B cell (primary cell): ENCODE data around the gene MYH11. TPM values are rescaled to one million over a fixed set of nuclear protein-coding genes. Genes with fewer than 3 reads are reported as not detected.
A peak's percentile ranks its signal among the peaks of the same experiment; 100 is the strongest.

Experiments
- ATAC-seq: fragments of 200-7000 bp; cut with Tn5 transposase; one replicate; pipeline ENCODE4 v1.10.0; 2021; ENCODE audit warnings: low read depth, mild to moderate bottlenecking, moderate number of reproducible peaks, moderate library complexity
- CTCF ChIA-PET: fragments of 350-600 bp; sonication (Branson Sonifier 250); formaldehyde crosslinking; loops from one replicate; lab custom pipeline; 2021; ENCODE audit warnings: antibody characterized with exemption, inconsistent platforms; lab: Charles Lee
- POLR2A ChIA-PET: fragments of 350-600 bp; sonication (Branson Sonifier 250); formaldehyde crosslinking; loops from one replicate; lab custom pipeline; 2021; ENCODE audit warnings: antibody characterized with exemption; lab: Charles Lee
- DNase-seq: peaks from one replicate; pipeline ENCODE4 v3.0.0; 2013
- H2AFZ ChIP-seq: 2 replicates; pipeline ENCODE4 v1.6.1; 2012; ENCODE audit warnings: mild to moderate bottlenecking, low read depth, low read length; ENCODE audit not compliant: insufficient read depth, poor library complexity, severe bottlenecking
- H3K27ac ChIP-seq, 2 donors: 1 replicate in 1 of 2; 2 replicates in 1 of 2; pipeline ENCODE4 v1.5.1; 2012 to 2013; ENCODE audit warnings: low read length in 2 of 2, mild to moderate bottlenecking in 2 of 2, moderate library complexity in 1 of 2
- H3K27me3 ChIP-seq, 4 experiments: fragments of 200-600 bp in 1 of 4; sonication (generic) in 1 of 4; replicated peaks in 1 of 4; 1 replicate in 2 of 4; 2 replicates in 2 of 4; pipeline versions ENCODE4 v1.6.1 to v1.7.0; 2013 to 2016; ENCODE audit warnings: low read length in 3 of 4, mild to moderate bottlenecking in 2 of 4, mixed read lengths in 1 of 4, moderate library complexity in 1 of 4; ENCODE audit not compliant: insufficient read depth in 4 of 4, control insufficient read depth in 3 of 4; ENCODE audit errors: control extremely low read depth in 1 of 4
- H3K36me3 ChIP-seq, 2 experiments: replicated peaks in 1 of 2; 1 replicate in 1 of 2; 2 replicates in 1 of 2; pipeline versions ENCODE4 v1.6.1 to v1.7.1; 2013; ENCODE audit warnings: low read length in 1 of 2; ENCODE audit not compliant: insufficient read depth in 2 of 2, control insufficient read depth in 1 of 2; ENCODE audit errors: control extremely low read depth in 1 of 2, extremely low read depth in 1 of 2
- H3K4me1 ChIP-seq, 2 donors: fragments of 200-600 bp in 1 of 2; sonication (generic) in 1 of 2; 1 replicate in 1 of 2; 2 replicates in 1 of 2; pipeline versions ENCODE4 v1.5.1 to v1.6.1; 2013 to 2017; ENCODE audit warnings: low read length in 2 of 2; ENCODE audit not compliant: control insufficient read depth in 2 of 2, insufficient read depth in 2 of 2
- H3K4me2 ChIP-seq: replicated peaks from 2 replicates; pipeline ENCODE3; 2012; ENCODE audit warnings: mild to moderate bottlenecking, low read depth, low read length; ENCODE audit not compliant: poor library complexity, severe bottlenecking
- H3K4me3 ChIP-seq, 5 experiments: fragments of 200-600 bp in 1 of 5; sonication (generic) in 1 of 5; 1 replicate in 3 of 5; 2 replicates in 2 of 5; pipeline versions ENCODE4 v1.5.1 to v1.7.0; 2011 to 2016; ENCODE audit warnings: low read length in 4 of 5, mild to moderate bottlenecking in 4 of 5, low read depth in 2 of 5, control low read depth in 1 of 5, moderate library complexity in 1 of 5; ENCODE audit not compliant: insufficient read depth in 1 of 5; ENCODE audit errors: control extremely low read depth in 1 of 5, extremely low read depth in 1 of 5
- H3K79me2 ChIP-seq: fragments of 200-600 bp; sonication (generic); one replicate; pipeline ENCODE4 v1.6.0; 2016; ENCODE audit warnings: low read length; ENCODE audit not compliant: control insufficient read depth, insufficient read depth
- H3K9ac ChIP-seq: fragments of 200-600 bp; sonication (generic); 2 replicates; pipeline ENCODE4 v1.6.1; 2017; ENCODE audit warnings: mild to moderate bottlenecking, low read length, moderate library complexity
- H3K9me3 ChIP-seq, 3 donors: one replicate each; pipeline versions ENCODE4 v1.6.1 to v1.7.1; 2013; ENCODE audit warnings: low read length in 2 of 3; ENCODE audit not compliant: control insufficient read depth in 2 of 3, insufficient read depth in 1 of 3; ENCODE audit errors: control extremely low read depth in 1 of 3
- H4K20me1 ChIP-seq: 2 replicates; pipeline ENCODE4 v1.6.0; 2012; ENCODE audit warnings: mild to moderate bottlenecking, low read length; ENCODE audit not compliant: insufficient read depth, control insufficient read depth, poor library complexity, severe bottlenecking
- H3K27ac Mint-ChIP-seq: one replicate; pipeline ENCODE4 v1.8.0; 2021; ENCODE audit warnings: mixed read lengths
- H3K27me3 Mint-ChIP-seq: one replicate; pipeline ENCODE4 v1.8.0; 2021; ENCODE audit warnings: mixed read lengths
- H3K4me1 Mint-ChIP-seq: one replicate; pipeline ENCODE4 v1.8.0; 2021; ENCODE audit warnings: mixed read lengths
- H3K4me3 Mint-ChIP-seq: one replicate; pipeline ENCODE4 v1.8.0; 2021; ENCODE audit warnings: mixed read lengths
- H3K9me3 Mint-ChIP-seq: one replicate; pipeline ENCODE4 v1.8.0; 2022; ENCODE audit warnings: mixed read lengths; ENCODE audit not compliant: insufficient read depth
- CTCF ChIP-seq: fragments of 200-600 bp; IDR thresholded peaks from one replicate; pipeline ENCODE4 v1.8.0; 2022; ENCODE audit warnings: antibody characterized with exemption, mild to moderate bottlenecking
- EZH2 ChIP-seq: IDR thresholded peaks from 2 replicates; pipeline ENCODE4 v1.6.1; 2012; ENCODE audit warnings: borderline replicate concordance, low read depth, mild to moderate bottlenecking, moderate library complexity, low read length; ENCODE audit not compliant: insufficient read depth, poor library complexity, severe bottlenecking
- WGBS: methylation state at CpG from one replicate; pipeline ENCODE4 v1.1.5; 2013; ENCODE audit warnings: missing lambda C conversion rate; ENCODE audit not compliant: insufficient coverage; 5-methylcytosine and 5-hydroxymethylcytosine counted together
- intact Hi-C: fragments of 100-400 bp; cut with micrococcal nuclease; formaldehyde crosslinking; loops from one replicate; pipeline ENCODE4 v1.10.0; 2022
- polyA plus RNA-seq: library from polyadenylated mRNA; depleted of rRNA; stranded (reverse); fragments of >200 nt; gene quantifications from 2 replicates; pipeline ENCODE4 v1.2.3, GENCODE V29; 2012
- total RNA-seq, 2 donors: library from RNA; stranded (reverse); fragments of 120-200 nt in 1 of 2; gene quantifications; 1 replicate in 1 of 2; 2 replicates in 1 of 2; pipeline versions ENCODE4 v1.2.3 to v1.2.4, GENCODE V29; 2013 to 2022

MYH11 gene
- total and polyA plus RNA-seq, 2 donors (not counting 1 experiment from before 2014, with no cell fraction given): 0.05 to 0.16 TPM

DNA sequence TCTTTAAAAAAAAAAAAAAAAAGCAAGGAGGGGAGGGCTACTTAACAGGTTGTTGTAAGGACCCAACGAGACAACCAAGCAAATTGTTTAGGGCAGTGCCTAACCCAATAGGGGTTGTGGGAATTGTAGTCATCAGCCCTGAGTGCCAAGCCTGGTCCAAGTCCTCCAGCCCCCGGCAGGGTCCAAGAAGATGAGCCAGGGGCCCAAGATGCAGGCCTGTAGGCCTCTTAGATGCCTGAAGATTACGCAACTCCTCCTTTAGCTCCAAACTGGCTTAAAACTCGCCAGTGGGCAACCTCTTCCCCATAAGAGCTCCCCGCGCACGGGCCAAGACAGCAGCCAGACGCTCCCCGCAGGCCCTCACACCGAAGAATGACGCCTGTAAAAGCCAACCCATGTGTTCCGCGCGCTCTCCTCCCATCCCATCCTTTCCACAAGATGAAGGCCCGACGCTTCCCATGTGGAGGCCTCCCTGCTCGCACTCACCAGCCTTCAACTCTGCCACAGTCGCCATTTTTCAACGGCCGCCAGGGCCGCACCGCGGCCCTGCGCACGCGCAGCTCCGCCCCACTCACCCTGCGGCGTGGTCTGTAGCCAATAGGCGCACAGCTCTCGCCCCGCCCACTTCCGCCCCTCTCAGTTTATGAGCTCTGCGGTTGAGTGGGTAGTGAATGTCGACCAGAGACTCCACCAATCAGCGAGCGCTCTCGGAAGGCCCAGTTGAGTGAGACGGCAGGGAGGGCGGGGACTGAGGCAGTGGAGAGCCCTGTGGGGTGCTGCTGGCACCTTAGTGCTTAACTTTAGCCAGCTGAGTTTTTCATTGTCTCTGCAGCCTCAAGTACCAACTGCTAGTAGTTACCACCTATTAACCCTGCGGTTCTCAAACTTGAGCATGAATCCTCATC lies 31.5 kb upstream of the MYH11 start, which contains the start of gene CEP20:
CEP20 (minus strand) TSS at position 532 of the 905 bp plus-strand sequence; CDS start at position 514, 18 bp downstream.
- Histone ChIP-seq H3K9ac (peak within 1 kb of the TSS; percentile 72), H3K4me2 (peak within 1 kb of the TSS; percentile 71), H3K36me3 (peaks cover 0 to 7% of the 10 kb centered on the region in 2 experiments), H2AFZ (peak within 1 kb of the TSS; percentile 75), H3K9me3 (no peaks in the 10 kb centered on the region), H3K4me1 (peaks cover 14 to 16% of the 10 kb centered on the region in 2 donors), H3K4me3 (peak within 1 kb of the TSS; percentile 66 to 99 (median 96)), H3K27me3 (no peaks in the 10 kb centered on the region), H3K27ac (peak within 1 kb of the TSS; percentile 64 to 76), H3K79me2 (peaks cover 49% of the 10 kb centered on the region), H4K20me1 (peaks cover 18% of the 10 kb centered on the region)
- Mint-ChIP-seq H3K4me3 (peak within 1 kb of the TSS; percentile 95), H3K27me3 (no peaks in the 10 kb centered on the region), H3K4me1 (peaks cover 31% of the 10 kb centered on the region), H3K27ac (peak within 1 kb of the TSS; percentile 95), H3K9me3 (no peaks in the 10 kb centered on the region)
- intact Hi-C loops: loop anchor here (1.0 to 5.0 kb wide), 4 partner anchors 20 to 1256 kb away; partner anchors contain the start of genes BFAR and PARN
- WGBS: under 1% methylated on average over 35 of the region's 41 CpGs
- ATAC-seq (peak; percentile 98), DNase-seq (peak; percentile 100)
- ChIA-PET CTCF (interaction anchor here (0.9 to 2.0 kb wide), 8 partner anchors 10 to 174 kb away, joined by 3 to 15 read pairs (median 5); no protein-coding TSS in a partner anchor), POLR2A (interaction anchor here (0.6 to 1.8 kb wide), 6 partner anchors 17 to 1413 kb away, joined by 3 to 8 read pairs (median 4); no protein-coding TSS in a partner anchor)
- TF ChIP-seq CTCF: no peak

- Histone ChIP-seq H3K79me2 (peaks cover 55% of the 10 kb centered on the region), H3K9me3 (no peaks in the 10 kb centered on the region), H3K27me3 (no peaks in the 10 kb centered on the region), H3K4me3 (peak overlapping the region in 2 of 5 experiments; percentile 66 to 99), H4K20me1 (peaks cover 18% of the 10 kb centered on the region), H3K4me1 (peaks cover 14 to 16% of the 10 kb centered on the region in 2 donors), H3K36me3 (peaks cover 0 to 16% of the 10 kb centered on the region in 2 experiments), H3K4me2 (peak overlapping the region; percentile 71), H2AFZ (no peak overlapping the region), H3K27ac (no peak overlapping the region), H3K9ac (no peak overlapping the region)
- no peak for TF ChIP-seq EZH2
- no peak for TF ChIP-seq CTCF
- H3K27ac Mint-ChIP-seq: peak overlapping the region; percentile 46
- CTCF ChIA-PET: interaction anchor here (0.9 to 2.0 kb wide), 7 partner anchors 9 to 241 kb away, joined by 3 to 15 read pairs (median 5); no protein-coding TSS in a partner anchor
- H3K27me3 Mint-ChIP-seq: no peaks in the 10 kb centered on the region
- WGBS: 100% methylated on average over 2 of the region's 4 CpGs
- H3K4me3 Mint-ChIP-seq: peak overlapping the region; percentile 95
- POLR2A ChIA-PET: interaction anchor here (1.8 kb wide), 1 partner anchor 63 kb away, joined by 8 read pairs; no protein-coding TSS in a partner anchor
- no peak for DNase-seq
- ATAC-seq: no peak
- intact Hi-C loops: loop anchor here (5.0 kb wide), 1 partner anchor 1255 kb away; the partner anchor contains the start of genes BFAR and PARN
- H3K9me3 Mint-ChIP-seq: no peaks in the 10 kb centered on the region
- peaks cover 31% of the 10 kb centered on the region for H3K4me1 Mint-ChIP-seq
These were observed 30.5 kb upstream of the MYH11 start for GRCh38 chr16:15887283-15887682.
